DOHH2 (cell line): Measurements from ENCODE around the gene NELFCD.

Experiments
- CTCF ChIP-seq: fragments of 200-600 bp; sonication (generic); IDR thresholded peaks from one replicate; pipeline ENCODE4 v1.5.1; 2014; ENCODE audit warnings: antibody characterized with exemption, mild to moderate bottlenecking, low read depth, low read length; ENCODE audit not compliant: poor library complexity, severe bottlenecking
- EZH2phosphoT487 ChIP-seq: fragments of 200-600 bp; sonication (generic); IDR thresholded peaks from 2 replicates; pipeline ENCODE4 v1.6.1; 2017; ENCODE audit warnings: borderline replicate concordance, mild to moderate bottlenecking, antibody characterized with exemption, low read length, moderate library complexity, mixed read lengths

GRCh38 chr20:58967652-58968429, 13.2 kb upstream of the NELFCD start:
- TF ChIP-seq CTCF (no peak), EZH2phosphoT487 (no peak)
